ENCODE measurements around the gene DPYD.

Gene DPYD

GRCh38 chr1:97160818-97161217 is 760.0 kb downstream of the DPYD start:
- DNase-seq (ENCODE audit: low read depth in 2 of 2, low spot score in 1 of 2) = no peak

- no peak for DNase-seq (ENCODE audit: low read depth in 2 of 2, low spot score in 1 of 2)
These were observed 761.5 kb downstream of the DPYD start for GRCh38 chr1:97159342-97159741.

GRCh38 chr1:97158691-97159096 is 762.1 kb downstream of the DPYD start:
- no peak for DNase-seq (ENCODE audit: low read depth in 2 of 2, low spot score in 1 of 2)

- no peak for DNase-seq (ENCODE audit: low read depth in 2 of 2, low spot score in 1 of 2)
These were observed 762.8 kb downstream of the DPYD start for GRCh38 chr1:97157991-97158390.

- no peak for DNase-seq (ENCODE audit: low read depth in 2 of 2, low spot score in 1 of 2)
These were observed 769.2 kb downstream of the DPYD start for GRCh38 chr1:97151651-97152050.

- DNase-seq (ENCODE audit: low read depth in 2 of 2, low spot score in 1 of 2) = no peak
These were observed 775.4 kb downstream of the DPYD start for GRCh38 chr1:97145321-97145956.

- DNase-seq (ENCODE audit: low read depth in 2 of 2, low spot score in 1 of 2) = no peak
These were observed 776.3 kb downstream of the DPYD start for GRCh38 chr1:97144527-97144926.

GRCh38 chr1:97143236-97143882 is 777.5 kb downstream of the DPYD start:
- no peak for DNase-seq (ENCODE audit: low read depth in 2 of 2, low spot score in 1 of 2)

- no peak for DNase-seq (ENCODE audit: low read depth in 2 of 2, low spot score in 1 of 2)
These were observed 780.2 kb downstream of the DPYD start for GRCh38 chr1:97140611-97141010.

GRCh38 chr1:97139512-97139911 is 781.3 kb downstream of the DPYD start:
- no peak for DNase-seq (ENCODE audit: low read depth in 2 of 2, low spot score in 1 of 2)

- DNase-seq (ENCODE audit: low read depth in 2 of 2, low spot score in 1 of 2) = no peak
These were observed 782.3 kb downstream of the DPYD start for GRCh38 chr1:97138515-97139032.

- DNase-seq (ENCODE audit: low read depth in 2 of 2, low spot score in 1 of 2) = no peak
These were observed 782.8 kb downstream of the DPYD start for GRCh38 chr1:97137862-97138514.

- DNase-seq (ENCODE audit: low read depth in 2 of 2, low spot score in 1 of 2) = no peak
These were observed 783.8 kb downstream of the DPYD start for GRCh38 chr1:97136996-97137395.

- no peak for DNase-seq (ENCODE audit: low read depth in 2 of 2, low spot score in 1 of 2)
These were observed 784.9 kb downstream of the DPYD start for GRCh38 chr1:97135972-97136371.

- no peak for DNase-seq (ENCODE audit: low read depth in 2 of 2, low spot score in 1 of 2)
These were observed 792.4 kb downstream of the DPYD start for GRCh38 chr1:97128426-97128825.

GRCh38 chr1:97123717-97124431 is 797.0 kb downstream of the DPYD start:
- DNase-seq (ENCODE audit: low read depth in 2 of 2, low spot score in 1 of 2) = no peak

GRCh38 chr1:97120806-97121205 is 800.0 kb downstream of the DPYD start:
- DNase-seq (ENCODE audit: low read depth in 2 of 2, low spot score in 1 of 2) = no peak

GRCh38 chr1:97119260-97120158 is 801.3 kb downstream of the DPYD start:
- DNase-seq (ENCODE audit: low read depth in 2 of 2, low spot score in 1 of 2) = no peak

GRCh38 chr1:97114842-97115241 is 806.0 kb downstream of the DPYD start:
- DNase-seq (ENCODE audit: low read depth in 2 of 2, low spot score in 1 of 2) = no peak

- DNase-seq (ENCODE audit: low read depth in 2 of 2, low spot score in 1 of 2) = no peak
These were observed 808.4 kb downstream of the DPYD start for GRCh38 chr1:97112442-97112841.

GRCh38 chr1:97108179-97108578 is 812.7 kb downstream of the DPYD start:
- DNase-seq (ENCODE audit: low read depth in 2 of 2, low spot score in 1 of 2) = no peak

Measured in stimulated activated CD8-positive, alpha-beta memory T cell treated with anti-CD3 and anti-CD28 coated beads, Interleukin-4, amount 100 ng/mL, for 4 hours (primary cell).